ENCODE measurements around the gene CYP2C18.
"Not testable (repeated sequence)": the region's sequence is repeated elsewhere in the genome, so short reads cannot be mapped to it uniquely, and the experiment has no call there.

CYP2C18 gene

GRCh38 chr10:94683214-94684054, at the start of gene CYP2C18:
Gene CYP2C18, plus strand, starts transcription at chr10:94683729. Its CDS starts 91 bp downstream, at chr10:94683820.
- no peak within 1 kb of the TSS for H3K4me3 ChIP-seq (ENCODE audit: control insufficient read depth, low read depth, low read length)
- no peak for DNase-seq (ENCODE audit: low read depth)
- TF ChIP-seq CTCF (IDR thresholded peaks at IDR 0.05; ENCODE audit: control insufficient read depth, insufficient read depth, low read depth, low read length, missing control alignments): no peak

GRCh38 chr10:94638097-94638496, 45.4 kb upstream of the CYP2C18 start:
- H3K4me3 ChIP-seq (ENCODE audit: control insufficient read depth, low read depth, low read length); DNase-seq (ENCODE audit: low read depth): not testable (repeated sequence)

GRCh38 chr10:94639902-94640301, 43.6 kb upstream of the CYP2C18 start:
- no peak overlapping the region for H3K4me3 ChIP-seq (ENCODE audit: control insufficient read depth, low read depth, low read length)
- no peak for TF ChIP-seq CTCF (IDR thresholded peaks at IDR 0.05; ENCODE audit: control insufficient read depth, insufficient read depth, low read depth, low read length, missing control alignments)
- DNase-seq (ENCODE audit: low read depth): no peak

GRCh38 chr10:94640562-94640961, 43.0 kb upstream of the CYP2C18 start:
- no peak for DNase-seq (ENCODE audit: low read depth)
- no peak for TF ChIP-seq CTCF (IDR thresholded peaks at IDR 0.05; ENCODE audit: control insufficient read depth, insufficient read depth, low read depth, low read length, missing control alignments)
- no peak overlapping the region for H3K4me3 ChIP-seq (ENCODE audit: control insufficient read depth, low read depth, low read length)

- no peak for DNase-seq (ENCODE audit: low read depth)
- no peak overlapping the region for H3K4me3 ChIP-seq (ENCODE audit: control insufficient read depth, low read depth, low read length)
- TF ChIP-seq CTCF (IDR thresholded peaks at IDR 0.05; ENCODE audit: control insufficient read depth, insufficient read depth, low read depth, low read length, missing control alignments): no peak
Observed at GRCh38 chr10:94641480-94641879, 42.0 kb upstream of the CYP2C18 start.

- no peak for TF ChIP-seq CTCF (IDR thresholded peaks at IDR 0.05; ENCODE audit: control insufficient read depth, insufficient read depth, low read depth, low read length, missing control alignments)
- no peak overlapping the region for H3K4me3 ChIP-seq (ENCODE audit: control insufficient read depth, low read depth, low read length)
- DNase-seq (ENCODE audit: low read depth): no peak
Observed at GRCh38 chr10:94644352-94644751, 39.2 kb upstream of the CYP2C18 start.

GRCh38 chr10:94645285-94645684, 38.2 kb upstream of the CYP2C18 start:
- no peak overlapping the region for H3K4me3 ChIP-seq (ENCODE audit: control insufficient read depth, low read depth, low read length)
- TF ChIP-seq CTCF (IDR thresholded peaks at IDR 0.05; ENCODE audit: control insufficient read depth, insufficient read depth, low read depth, low read length, missing control alignments): no peak
- DNase-seq (ENCODE audit: low read depth): no peak

- not testable (repeated sequence) for H3K4me3 ChIP-seq (ENCODE audit: control insufficient read depth, low read depth, low read length); DNase-seq (ENCODE audit: low read depth)
Observed at GRCh38 chr10:94655201-94655600, 28.3 kb upstream of the CYP2C18 start.

- not testable (repeated sequence) for H3K4me3 ChIP-seq (ENCODE audit: control insufficient read depth, low read depth, low read length); DNase-seq (ENCODE audit: low read depth)
Observed at GRCh38 chr10:94663061-94663460, 20.5 kb upstream of the CYP2C18 start.
